ENCODE data around the gene NPHP1.
"Not testable (repeated sequence)": the region's sequence is repeated elsewhere in the genome, so short reads cannot be mapped to it uniquely, and the experiment has no call there.

The NPHP1 gene

GRCh38 chr2:110222626-110223025 is 17.8 kb upstream of the NPHP1 start:
- not testable (repeated sequence) for H3K9me2 ChIP-seq (replicated peaks; ENCODE audit: insufficient read depth, low read length); H3K27me3 ChIP-seq (ENCODE audit: low read length); H3K4me3 ChIP-seq (ENCODE audit: insufficient read depth, low read length, poor library complexity, severe bottlenecking); H3K9ac ChIP-seq (ENCODE audit: low read length); H3K4me2 ChIP-seq (ENCODE audit: low read depth, low read length, poor library complexity, severe bottlenecking); H4K20me1 ChIP-seq (ENCODE audit: low read depth, low read length); H3K9me3 ChIP-seq (ENCODE audit: insufficient read depth, low read length); H3K27ac ChIP-seq (ENCODE audit: low read depth, low read length); H3K79me2 ChIP-seq (ENCODE audit: insufficient read depth, low read length); H3K36me3 ChIP-seq (ENCODE audit: low read length); H3F3A ChIP-seq (ENCODE audit: insufficient read depth); H2AFZ ChIP-seq (ENCODE audit: low read depth, low read length, severe bottlenecking)

- TF ChIP-seq EZH2phosphoT487 (conservative IDR thresholded peaks at IDR 0.05; ENCODE audit: low read length) (no peak), CTCF (IDR thresholded peaks at IDR 0.05; ENCODE audit: insufficient read depth, low read length, poor library complexity, severe bottlenecking) (no peak)
- Histone ChIP-seq H3K4me3 (ENCODE audit: insufficient read depth, low read length, poor library complexity, severe bottlenecking) (no peak overlapping the region), H3K9ac (ENCODE audit: low read length) (no peak overlapping the region), H3F3A (ENCODE audit: insufficient read depth) (no peaks in the 10 kb centered on the region), H3K4me2 (ENCODE audit: low read depth, low read length, poor library complexity, severe bottlenecking) (no peak overlapping the region), H3K27ac (ENCODE audit: low read depth, low read length) (no peak overlapping the region), H3K9me2 (replicated peaks; ENCODE audit: insufficient read depth, low read length) (no peaks in the 10 kb centered on the region), H3K9me3 (ENCODE audit: insufficient read depth, low read length) (no peaks in the 10 kb centered on the region), H3K79me2 (ENCODE audit: insufficient read depth, low read length) (no peaks in the 10 kb centered on the region), H4K20me1 (ENCODE audit: low read depth, low read length) (no peaks in the 10 kb centered on the region), H3K36me3 (ENCODE audit: low read length) (no peaks in the 10 kb centered on the region), H3K27me3 (ENCODE audit: low read length) (no peaks in the 10 kb centered on the region), H2AFZ (ENCODE audit: low read depth, low read length, severe bottlenecking) (no peak overlapping the region)
Measured at GRCh38 chr2:110221938-110222337, 17.1 kb upstream of the NPHP1 start.

- TF ChIP-seq EZH2phosphoT487 (conservative IDR thresholded peaks at IDR 0.05; ENCODE audit: low read length) (no peak), CTCF (IDR thresholded peaks at IDR 0.05; ENCODE audit: insufficient read depth, low read length, poor library complexity, severe bottlenecking) (no peak)
- Histone ChIP-seq H2AFZ (ENCODE audit: low read depth, low read length, severe bottlenecking) (no peak overlapping the region), H3K4me2 (ENCODE audit: low read depth, low read length, poor library complexity, severe bottlenecking) (no peak overlapping the region), H3K79me2 (ENCODE audit: insufficient read depth, low read length) (no peaks in the 10 kb centered on the region), H3K9me3 (ENCODE audit: insufficient read depth, low read length) (no peaks in the 10 kb centered on the region), H3K9ac (ENCODE audit: low read length) (no peak overlapping the region), H3K4me3 (ENCODE audit: insufficient read depth, low read length, poor library complexity, severe bottlenecking) (no peak overlapping the region), H3F3A (ENCODE audit: insufficient read depth) (no peaks in the 10 kb centered on the region), H4K20me1 (ENCODE audit: low read depth, low read length) (no peaks in the 10 kb centered on the region), H3K9me2 (replicated peaks; ENCODE audit: insufficient read depth, low read length) (no peaks in the 10 kb centered on the region), H3K36me3 (ENCODE audit: low read length) (no peaks in the 10 kb centered on the region), H3K27me3 (ENCODE audit: low read length) (no peaks in the 10 kb centered on the region), H3K27ac (ENCODE audit: low read depth, low read length) (no peak overlapping the region)
Measured at GRCh38 chr2:110220190-110220564, 15.4 kb upstream of the NPHP1 start.

GRCh38 chr2:110219496-110220189 is 14.8 kb upstream of the NPHP1 start:
- Histone ChIP-seq H3K4me3 (ENCODE audit: insufficient read depth, low read length, poor library complexity, severe bottlenecking) (no peak overlapping the region), H3F3A (ENCODE audit: insufficient read depth) (no peaks in the 10 kb centered on the region), H3K36me3 (ENCODE audit: low read length) (no peaks in the 10 kb centered on the region), H2AFZ (ENCODE audit: low read depth, low read length, severe bottlenecking) (no peak overlapping the region), H3K27me3 (ENCODE audit: low read length) (no peaks in the 10 kb centered on the region), H3K79me2 (ENCODE audit: insufficient read depth, low read length) (no peaks in the 10 kb centered on the region), H3K9me2 (replicated peaks; ENCODE audit: insufficient read depth, low read length) (no peaks in the 10 kb centered on the region), H3K9me3 (ENCODE audit: insufficient read depth, low read length) (no peaks in the 10 kb centered on the region), H3K4me2 (ENCODE audit: low read depth, low read length, poor library complexity, severe bottlenecking) (no peak overlapping the region), H3K27ac (ENCODE audit: low read depth, low read length) (no peak overlapping the region), H4K20me1 (ENCODE audit: low read depth, low read length) (no peaks in the 10 kb centered on the region), H3K9ac (ENCODE audit: low read length) (no peak overlapping the region)
- TF ChIP-seq CTCF (IDR thresholded peaks at IDR 0.05; ENCODE audit: insufficient read depth, low read length, poor library complexity, severe bottlenecking) (no peak), EZH2phosphoT487 (conservative IDR thresholded peaks at IDR 0.05; ENCODE audit: low read length) (no peak)

- not testable (repeated sequence) for H3K27me3 ChIP-seq (ENCODE audit: low read length); H4K20me1 ChIP-seq (ENCODE audit: low read depth, low read length); H3K4me2 ChIP-seq (ENCODE audit: low read depth, low read length, poor library complexity, severe bottlenecking); H3K9ac ChIP-seq (ENCODE audit: low read length); H2AFZ ChIP-seq (ENCODE audit: low read depth, low read length, severe bottlenecking); H3K9me3 ChIP-seq (ENCODE audit: insufficient read depth, low read length); H3K27ac ChIP-seq (ENCODE audit: low read depth, low read length); H3F3A ChIP-seq (ENCODE audit: insufficient read depth); H3K9me2 ChIP-seq (replicated peaks; ENCODE audit: insufficient read depth, low read length); H3K36me3 ChIP-seq (ENCODE audit: low read length); H3K4me3 ChIP-seq (ENCODE audit: insufficient read depth, low read length, poor library complexity, severe bottlenecking); H3K79me2 ChIP-seq (ENCODE audit: insufficient read depth, low read length)
Measured at GRCh38 chr2:110218889-110219288, 14.1 kb upstream of the NPHP1 start.
